H9 (cell line): ENCODE data around the gene SLC2A9. TPM values are rescaled to one million over a fixed set of nuclear protein-coding genes. Genes with fewer than 3 reads are reported as not detected.

Experiments
- DNase-seq: peaks from one replicate; pipeline ENCODE4 v3.0.0-alpha.2; 2017
- H2AFZ ChIP-seq: one replicate; pipeline ENCODE4 v1.6.1; 2013; ENCODE audit warnings: mild to moderate bottlenecking, low read length, control low read depth, moderate library complexity
- H2AK5ac ChIP-seq: 2 replicates; pipeline ENCODE4 v1.6.1; 2013; ENCODE audit warnings: low read length, control low read depth, mixed read lengths; ENCODE audit not compliant: insufficient read length
- H2BK120ac ChIP-seq: one replicate; pipeline ENCODE4 v1.6.1; 2013; ENCODE audit warnings: low read depth, mild to moderate bottlenecking, low read length, control low read depth, inconsistent platforms; ENCODE audit not compliant: poor library complexity, severe bottlenecking
- H2BK12ac ChIP-seq: 2 replicates; pipeline ENCODE4 v1.6.1; 2013; ENCODE audit warnings: low read length, control low read depth, mixed read lengths, low read depth; ENCODE audit not compliant: insufficient read length
- H2BK15ac ChIP-seq: 2 replicates; pipeline ENCODE4 v1.6.1; 2013; ENCODE audit warnings: low read depth, low read length, control low read depth
- H2BK20ac ChIP-seq: one replicate; pipeline ENCODE4 v1.6.1; 2013; ENCODE audit warnings: low read depth, mild to moderate bottlenecking, low read length, control low read depth, inconsistent platforms; ENCODE audit not compliant: poor library complexity, severe bottlenecking
- H2BK5ac ChIP-seq: 2 replicates; pipeline ENCODE4 v1.6.1; 2013; ENCODE audit warnings: low read length, control low read depth, mixed read lengths; ENCODE audit not compliant: insufficient read length
- H3K14ac ChIP-seq: 2 replicates; pipeline ENCODE4 v1.6.1; 2013; ENCODE audit warnings: low read length, control low read depth; ENCODE audit not compliant: insufficient read depth
- H3K18ac ChIP-seq: 2 replicates; pipeline ENCODE4 v1.6.1; 2013; ENCODE audit warnings: low read depth, mild to moderate bottlenecking, mixed read lengths, low read length, control low read depth; ENCODE audit not compliant: insufficient read length
- H3K23ac ChIP-seq: 2 replicates; pipeline ENCODE4 v1.6.1; 2013; ENCODE audit warnings: low read length, control low read depth, mixed read lengths, low read depth; ENCODE audit not compliant: insufficient read length
- H3K23me2 ChIP-seq: 2 replicates; pipeline ENCODE4 v1.6.1; 2013; ENCODE audit warnings: low read depth, mild to moderate bottlenecking, mixed read lengths, low read length, control low read depth; ENCODE audit not compliant: insufficient read length, poor library complexity, severe bottlenecking
- H3K27ac ChIP-seq: 2 replicates; pipeline ENCODE4 v1.5.1; 2013; ENCODE audit warnings: low read length, control low read depth, mixed read lengths, low read depth; ENCODE audit not compliant: insufficient read length
- H3K27me3 ChIP-seq: 2 replicates; pipeline ENCODE4 v1.6.1; 2013; ENCODE audit warnings: low read length, control low read depth, inconsistent platforms; ENCODE audit not compliant: insufficient read depth
- H3K4ac ChIP-seq: 2 replicates; pipeline ENCODE4 v1.6.1; 2013; ENCODE audit warnings: low read depth, mild to moderate bottlenecking, control low read depth, inconsistent platforms, low read length, moderate library complexity
- H3K4me1 ChIP-seq: 2 replicates; pipeline ENCODE4 v1.6.1; 2013; ENCODE audit warnings: low read length, control low read depth, inconsistent platforms; ENCODE audit not compliant: insufficient read depth
- H3K4me2 ChIP-seq: 2 replicates; pipeline ENCODE4 v1.6.1; 2013; ENCODE audit warnings: low read length, control low read depth, mixed read lengths; ENCODE audit not compliant: insufficient read length, insufficient read depth
- H3K56ac ChIP-seq: 2 replicates; pipeline ENCODE4 v1.6.1; 2013; ENCODE audit warnings: low read depth, mild to moderate bottlenecking, mixed read lengths, low read length, control low read depth; ENCODE audit not compliant: insufficient read length
- H3K79me1 ChIP-seq: 2 replicates; pipeline ENCODE4 v1.6.1; 2013; ENCODE audit warnings: low read depth, mild to moderate bottlenecking, moderate library complexity, low read length, control low read depth, inconsistent platforms; ENCODE audit not compliant: insufficient read depth, poor library complexity, severe bottlenecking
- H3K79me2 ChIP-seq: 2 replicates; pipeline ENCODE4 v1.6.1; 2013; ENCODE audit warnings: low read length, control low read depth, inconsistent platforms; ENCODE audit not compliant: insufficient read depth
- H3K9ac ChIP-seq: 2 replicates; pipeline ENCODE4 v1.6.1; 2013; ENCODE audit warnings: low read length, control low read depth, mixed read lengths; ENCODE audit not compliant: insufficient read length; ENCODE audit errors: extremely low read depth
- H3K9me3 ChIP-seq: one replicate; pipeline ENCODE4 v1.6.1; 2013; ENCODE audit warnings: low read depth, low read length, inconsistent platforms; ENCODE audit not compliant: control insufficient read depth
- H3T11ph ChIP-seq: one replicate; pipeline ENCODE4 v1.6.1; 2013; ENCODE audit warnings: mild to moderate bottlenecking, low read length, control low read depth, inconsistent platforms
- H4K20me1 ChIP-seq: one replicate; pipeline ENCODE4 v1.6.1; 2013; ENCODE audit not compliant: control insufficient read depth, insufficient read length, insufficient read depth
- H4K5ac ChIP-seq: 2 replicates; pipeline ENCODE4 v1.6.1; 2013; ENCODE audit warnings: low read depth, mild to moderate bottlenecking, mixed read lengths, low read length, control low read depth; ENCODE audit not compliant: insufficient read length
- H4K8ac ChIP-seq: replicated peaks from 2 replicates; pipeline ENCODE4 v1.6.1; 2013; ENCODE audit warnings: low read length, control low read depth, mixed read lengths, low read depth; ENCODE audit not compliant: insufficient read length
- H4K91ac ChIP-seq: 2 replicates; pipeline ENCODE4 v1.6.1; 2013; ENCODE audit warnings: low read depth, mild to moderate bottlenecking, moderate library complexity, mixed read lengths, low read length, control low read depth; ENCODE audit not compliant: insufficient read length
- H3K27ac Mint-ChIP-seq, 3 experiments: 2 replicates in 2 of 3; 3 replicates in 1 of 3; pipeline ENCODE4 v1.8.0; 2020 to 2021; ENCODE audit warnings: mixed read lengths in 3 of 3, mild to moderate bottlenecking in 1 of 3, moderate library complexity in 1 of 3
- H3K27me3 Mint-ChIP-seq: 2 replicates; pipeline ENCODE4 v1.8.0; 2021; ENCODE audit warnings: low read depth, mild to moderate bottlenecking, moderate library complexity, mixed read lengths
- H3K36me3 Mint-ChIP-seq, 3 experiments: 2 replicates in 2 of 3; 3 replicates in 1 of 3; pipeline ENCODE4 v1.8.0; 2020 to 2021; ENCODE audit warnings: low read depth in 3 of 3, mixed read lengths in 3 of 3; ENCODE audit not compliant: insufficient read depth in 1 of 3
- H3K4me1 Mint-ChIP-seq, 2 experiments: 2 replicates each; pipeline ENCODE4 v1.8.0; 2020; ENCODE audit warnings: mixed read lengths in 2 of 2
- H3K4me3 Mint-ChIP-seq, 2 experiments: 2 replicates in 1 of 2; 3 replicates in 1 of 2; pipeline ENCODE4 v1.8.0; 2020 to 2021; ENCODE audit warnings: mild to moderate bottlenecking in 2 of 2, mixed read lengths in 2 of 2, moderate library complexity in 1 of 2
- H3K9me3 Mint-ChIP-seq, 2 experiments: 2 replicates in 1 of 2; 3 replicates in 1 of 2; pipeline ENCODE4 v1.8.0; 2020; ENCODE audit warnings: mild to moderate bottlenecking in 2 of 2, mixed read lengths in 2 of 2, moderate library complexity in 1 of 2
- CTCF ChIP-seq: fragments of 200-600 bp; sonication (generic); conservative IDR thresholded peaks from 3 replicates; pipeline ENCODE4 v1.8.0; 2021; ENCODE audit warnings: antibody characterized with exemption, mild to moderate bottlenecking
- WGBS: extraction: QIAGEN DNeasy Blood & Tissue Kit; methylation state at CpG from one replicate; pipeline ENCODE4 v1.1.7; 2013; ENCODE audit warnings: missing lambda C conversion rate, low lambda C conversion rate, mixed read lengths; ENCODE audit not compliant: insufficient read length; ENCODE audit errors: extremely low coverage; 5-methylcytosine and 5-hydroxymethylcytosine counted together
- total RNA-seq: library from RNA; stranded (reverse); gene quantifications from 2 replicates; pipeline ENCODE4 v1.2.1, GENCODE V29; 2021

SLC2A9 gene
- total RNA-seq, 1 experiment from 2014 or later = 0.79 TPM

DNA sequence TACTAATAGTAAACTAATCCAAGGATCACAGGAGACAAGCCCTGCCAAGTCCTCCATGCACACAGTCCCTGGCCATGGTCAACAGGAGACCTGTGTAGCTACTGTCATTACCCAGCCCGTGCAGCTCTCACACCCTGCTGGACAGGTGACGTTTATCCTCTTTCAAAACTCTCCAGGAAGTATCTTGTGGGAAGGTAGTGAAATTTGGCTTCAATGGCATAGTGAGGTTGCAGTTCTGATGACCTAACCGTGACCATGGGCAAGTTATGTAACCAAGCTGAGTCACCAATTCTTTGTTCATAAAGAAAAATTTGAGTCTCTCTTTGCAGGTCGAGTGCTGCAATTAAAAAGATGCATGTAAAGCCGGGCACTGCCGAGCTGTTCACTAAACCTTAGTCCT lies 11.3 kb upstream of the SLC2A9 start:
- WGBS = no CpG with 5 or more reads among the region's 6 CpGs

More for the DNA sequence above, 11.3 kb upstream of the SLC2A9 start:
- Histone ChIP-seq H3K4ac (no peak overlapping the region), H3K23me2 (no peaks in the 10 kb centered on the region), H4K5ac (no peak overlapping the region), H3K27ac (no peak overlapping the region), H2BK5ac (no peak overlapping the region), H4K8ac (no peak overlapping the region), H4K91ac (no peak overlapping the region), H2BK20ac (no peak overlapping the region), H3K23ac (no peak overlapping the region), H3K56ac (no peak overlapping the region), H2AK5ac (no peak overlapping the region), H3K4me2 (no peak overlapping the region), H2BK12ac (no peak overlapping the region), H3K27me3 (no peaks in the 10 kb centered on the region), H4K20me1 (no peaks in the 10 kb centered on the region), H3K79me1 (no peaks in the 10 kb centered on the region), H3K9ac (no peak overlapping the region), H3K9me3 (no peaks in the 10 kb centered on the region), H2BK15ac (no peak overlapping the region), H3K18ac (no peak overlapping the region), H2AFZ (no peak overlapping the region), H3K14ac (no peak overlapping the region), H3T11ph (no peak overlapping the region), H3K4me1 (no peaks in the 10 kb centered on the region), H3K79me2 (no peaks in the 10 kb centered on the region), H2BK120ac (no peak overlapping the region)
- peaks cover 17 to 24% of the 10 kb centered on the region in 2 experiments for H3K4me1 Mint-ChIP-seq
- no peak for TF ChIP-seq CTCF
- H3K4me3 Mint-ChIP-seq = no peak overlapping the region
- DNase-seq = peak; percentile 3
- no peaks in the 10 kb centered on the region for H3K36me3 Mint-ChIP-seq
- H3K27ac Mint-ChIP-seq = no peak overlapping the region
- no peaks in the 10 kb centered on the region for H3K9me3 Mint-ChIP-seq
- peaks cover 6% of the 10 kb centered on the region for H3K27me3 Mint-ChIP-seq
